Activated T-cell treated with anti-CD3 and anti-CD28 coated beads, Interleukin-2, amount 50 U/mL, for 24 hours (primary cell): ENCODE data around the gene DVL2.
"Not testable (repeated sequence)": the region's sequence is repeated elsewhere in the genome, so short reads cannot be mapped to it uniquely, and the experiment has no call there.

Experiments used
- DNase-seq: peaks from one replicate; pipeline ENCODE4 v3.0.0-alpha.2; 2020
- H3K27ac Mint-ChIP-seq: 2 replicates; pipeline ENCODE4 v1.8.0; 2020; ENCODE audit warnings: mild to moderate bottlenecking, mixed read lengths
- H3K27me3 Mint-ChIP-seq: 2 replicates; pipeline ENCODE4 v1.8.0; 2020; ENCODE audit warnings: mixed read lengths
- H3K36me3 Mint-ChIP-seq: 2 replicates; pipeline ENCODE4 v1.8.0; 2020; ENCODE audit warnings: low read depth, mixed read lengths
- H3K4me1 Mint-ChIP-seq: 2 replicates; pipeline ENCODE4 v1.8.0; 2020; ENCODE audit warnings: low read depth, mixed read lengths
- H3K4me3 Mint-ChIP-seq: 2 replicates; pipeline ENCODE4 v1.8.0; 2020; ENCODE audit warnings: mild to moderate bottlenecking, moderate library complexity, mixed read lengths
- H3K9me3 Mint-ChIP-seq: 2 replicates; pipeline ENCODE4 v1.8.0; 2020; ENCODE audit warnings: mixed read lengths

The DVL2 gene

GRCh38 chr17:7249214-7249613 is 14.9 kb upstream of the DVL2 start:
- peaks cover 45% of the 10 kb centered on the region for H3K4me1 Mint-ChIP-seq
- peak overlapping the region; percentile 95 for H3K27ac Mint-ChIP-seq

GRCh38 chr17:7248796-7249195 is 14.5 kb upstream of the DVL2 start:
- Mint-ChIP-seq H3K36me3 (peaks cover 74% of the 10 kb centered on the region), H3K27ac (peak overlapping the region; percentile 95)

More at GRCh38 chr17:7249214-7249613, 14.9 kb upstream of the DVL2 start:
- DNase-seq, result no peak
- Mint-ChIP-seq H3K36me3 (peaks cover 74% of the 10 kb centered on the region), H3K4me3 (peak overlapping the region; percentile 89), H3K9me3 (no peaks in the 10 kb centered on the region), H3K27me3 (no peaks in the 10 kb centered on the region)

GRCh38 chr17:7246779-7247178 is 12.5 kb upstream of the DVL2 start:
- H3K36me3 Mint-ChIP-seq, result peaks cover 73% of the 10 kb centered on the region
- DNase-seq, result no peak
- no peak overlapping the region for H3K4me3 Mint-ChIP-seq
- peaks cover 44% of the 10 kb centered on the region for H3K4me1 Mint-ChIP-seq
- H3K27me3 Mint-ChIP-seq, result no peaks in the 10 kb centered on the region
- peak overlapping the region; percentile 72 for H3K27ac Mint-ChIP-seq
- no peaks in the 10 kb centered on the region for H3K9me3 Mint-ChIP-seq

More at GRCh38 chr17:7248796-7249195, 14.5 kb upstream of the DVL2 start:
- Mint-ChIP-seq H3K9me3 (no peaks in the 10 kb centered on the region), H3K27me3 (no peaks in the 10 kb centered on the region), H3K4me1 (peaks cover 41% of the 10 kb centered on the region), H3K4me3 (peak overlapping the region; percentile 89)
- DNase-seq, result no peak

GRCh38 chr17:7243838-7244237 is 9.5 kb upstream of the DVL2 start:
- not testable (repeated sequence) for H3K4me3 Mint-ChIP-seq

GRCh38 chr17:7243453-7243729 is 9.1 kb upstream of the DVL2 start:
- Mint-ChIP-seq H3K9me3 (no peaks in the 10 kb centered on the region), H3K27ac (peak overlapping the region; percentile 99), H3K4me1 (peaks cover 46% of the 10 kb centered on the region), H3K27me3 (no peaks in the 10 kb centered on the region), H3K4me3 (peak overlapping the region; percentile 98), H3K36me3 (peaks cover 76% of the 10 kb centered on the region)
- DNase-seq, result no peak

More at GRCh38 chr17:7243838-7244237, 9.5 kb upstream of the DVL2 start:
- not testable (repeated sequence) for H3K27me3 Mint-ChIP-seq, DNase-seq, H3K9me3 Mint-ChIP-seq
- Mint-ChIP-seq H3K4me1 (peaks cover 51% of the 10 kb centered on the region), H3K27ac (peak overlapping the region; percentile 67), H3K36me3 (peaks cover 77% of the 10 kb centered on the region)

- peak overlapping the region; percentile 98 for H3K4me3 Mint-ChIP-seq
- H3K36me3 Mint-ChIP-seq, result peaks cover 76% of the 10 kb centered on the region
- peaks cover 46% of the 10 kb centered on the region for H3K4me1 Mint-ChIP-seq
Measured at GRCh38 chr17:7242717-7243452, 8.6 kb upstream of the DVL2 start.

GRCh38 chr17:7241783-7242716 is 7.7 kb upstream of the DVL2 start, which contains the start of gene GABARAP:
Gene GABARAP, minus strand, starts transcription at chr17:7242449. Its CDS starts 119 bp downstream, at chr17:7242330.
- Mint-ChIP-seq H3K27me3 (no peaks in the 10 kb centered on the region), H3K36me3 (peaks cover 78% of the 10 kb centered on the region), H3K4me1 (peaks cover 47% of the 10 kb centered on the region), H3K9me3 (no peaks in the 10 kb centered on the region), H3K27ac (peak within 1 kb of the TSS; percentile 99), H3K4me3 (peak within 1 kb of the TSS; percentile 98)
- DNase-seq, result peak; percentile 97

More at GRCh38 chr17:7242717-7243452, 8.6 kb upstream of the DVL2 start:
- H3K27ac Mint-ChIP-seq, result peak overlapping the region; percentile 99
- H3K9me3 Mint-ChIP-seq, result no peaks in the 10 kb centered on the region
- H3K27me3 Mint-ChIP-seq, result no peaks in the 10 kb centered on the region
- peak; percentile 92 for DNase-seq

- Mint-ChIP-seq H3K27me3 (no peaks in the 10 kb centered on the region), H3K9me3 (no peaks in the 10 kb centered on the region), H3K36me3 (peaks cover 78% of the 10 kb centered on the region), H3K4me3 (peak overlapping the region; percentile 98), H3K4me1 (peaks cover 49% of the 10 kb centered on the region), H3K27ac (peak overlapping the region; percentile 99)
- no peak for DNase-seq
Measured at GRCh38 chr17:7241090-7241733, 6.9 kb upstream of the DVL2 start.

GRCh38 chr17:7240375-7240774 is 6.1 kb upstream of the DVL2 start:
- Mint-ChIP-seq H3K4me1 (peaks cover 58% of the 10 kb centered on the region), H3K9me3 (no peaks in the 10 kb centered on the region), H3K27me3 (no peaks in the 10 kb centered on the region), H3K4me3 (peak overlapping the region; percentile 98), H3K36me3 (peaks cover 78% of the 10 kb centered on the region), H3K27ac (peak overlapping the region; percentile 99)
- no peak for DNase-seq

- H3K27ac Mint-ChIP-seq, result peak within 1 kb of the TSS; percentile 99
- peak within 1 kb of the TSS; percentile 98 for H3K4me3 Mint-ChIP-seq
- DNase-seq, result peak; percentile 97
- H3K27me3 Mint-ChIP-seq, result no peaks in the 10 kb centered on the region
- peaks cover 68% of the 10 kb centered on the region for H3K4me1 Mint-ChIP-seq
- no peaks in the 10 kb centered on the region for H3K9me3 Mint-ChIP-seq
- peaks cover 81% of the 10 kb centered on the region for H3K36me3 Mint-ChIP-seq
Measured at GRCh38 chr17:7239091-7240027, 5.0 kb upstream of the DVL2 start, which contains the start of gene PHF23. Gene PHF23, minus strand, starts transcription at chr17:7239457. Its CDS starts 178 bp downstream, at chr17:7239279.

- H3K4me1 Mint-ChIP-seq, result peaks cover 68% of the 10 kb centered on the region
- H3K27ac Mint-ChIP-seq, result peak overlapping the region; percentile 99
- peaks cover 81% of the 10 kb centered on the region for H3K36me3 Mint-ChIP-seq
- H3K4me3 Mint-ChIP-seq, result peak overlapping the region; percentile 98
- DNase-seq, result peak; percentile 66
- H3K9me3 Mint-ChIP-seq, result no peaks in the 10 kb centered on the region
- H3K27me3 Mint-ChIP-seq, result no peaks in the 10 kb centered on the region
Measured at GRCh38 chr17:7238420-7239090, 4.2 kb upstream of the DVL2 start.

GRCh38 chr17:7237761-7238419 is 3.6 kb upstream of the DVL2 start:
- H3K4me3 Mint-ChIP-seq, result peak overlapping the region; percentile 98
- peak overlapping the region; percentile 87 for H3K27ac Mint-ChIP-seq
- H3K4me1 Mint-ChIP-seq, result peaks cover 66% of the 10 kb centered on the region
- H3K27me3 Mint-ChIP-seq, result no peaks in the 10 kb centered on the region
- H3K36me3 Mint-ChIP-seq, result peaks cover 82% of the 10 kb centered on the region
- no peaks in the 10 kb centered on the region for H3K9me3 Mint-ChIP-seq
- DNase-seq, result peak; percentile 90
